Activated T-cell treated with anti-CD3 and anti-CD28 coated beads, Interleukin-2, amount 50 U/mL, for 48 hours (primary cell): ENCODE data around the gene SFXN5.
A peak's percentile ranks its signal among the peaks of the same experiment; 100 is the strongest.

Source experiments
- DNase-seq, 2 experiments: peaks; one replicate each; pipeline ENCODE4 v3.0.0-alpha.2; 2020

SFXN5 gene

GRCh38 chr2:72991980-72992733 is 79.4 kb downstream of the SFXN5 start:
- DNase-seq = peak in 1 of 2 experiments; percentile 1

GRCh38 chr2:72991439-72991725 is 80.1 kb downstream of the SFXN5 start:
- no peak for DNase-seq

- DNase-seq = peak in 1 of 2 experiments; percentile 9
Measured at GRCh38 chr2:72990695-72991438, 80.6 kb downstream of the SFXN5 start.

- DNase-seq = no peak
Measured at GRCh38 chr2:72989770-72990556, 81.5 kb downstream of the SFXN5 start.

- no peak for DNase-seq
Measured at GRCh38 chr2:72988726-72989273, 82.7 kb downstream of the SFXN5 start.

GRCh38 chr2:72988041-72988440 is 83.5 kb downstream of the SFXN5 start:
- no peak for DNase-seq

GRCh38 chr2:72985891-72986683 is 85.4 kb downstream of the SFXN5 start:
- DNase-seq = no peak

- DNase-seq = no peak
Measured at GRCh38 chr2:72985136-72985535, 86.4 kb downstream of the SFXN5 start.

GRCh38 chr2:72984172-72984671 is 87.3 kb downstream of the SFXN5 start:
- no peak for DNase-seq

GRCh38 chr2:72983500-72984161 is 87.9 kb downstream of the SFXN5 start:
- DNase-seq = no peak

GRCh38 chr2:72982781-72983499 is 88.6 kb downstream of the SFXN5 start:
- no peak for DNase-seq

GRCh38 chr2:72982219-72982618 is 89.3 kb downstream of the SFXN5 start:
- DNase-seq = no peak

GRCh38 chr2:72981536-72981935 is 90.0 kb downstream of the SFXN5 start:
- DNase-seq = no peak

- DNase-seq = no peak
Measured at GRCh38 chr2:72980535-72981217, 90.8 kb downstream of the SFXN5 start.

GRCh38 chr2:72979896-72980295 is 91.6 kb downstream of the SFXN5 start:
- DNase-seq = no peak

- no peak for DNase-seq
Measured at GRCh38 chr2:72975017-72975416, 96.5 kb downstream of the SFXN5 start.

- no peak for DNase-seq
Measured at GRCh38 chr2:72974436-72974754, 97.1 kb downstream of the SFXN5 start.

GRCh38 chr2:72973566-72974435 is 97.7 kb downstream of the SFXN5 start:
- peak; percentile 46 to 58 for DNase-seq

GRCh38 chr2:72973137-72973535 is 98.4 kb downstream of the SFXN5 start:
- no peak for DNase-seq
